NCI-H82 treated with DMSO at 0.1 percent for 48 hours (cell line): ENCODE data around the gene PMEL.
"Not testable (repeated sequence)": the region's sequence is repeated elsewhere in the genome, so short reads cannot be mapped to it uniquely, and the experiment has no call there.

ENCODE experiments used
- DNase-seq: peaks from one replicate; lab custom pipeline; 2025; ENCODE audit not compliant: unreplicated experiment; lab: John Stamatoyannopoulos, UW

PMEL gene

GRCh38 chr12:55925870-55926737 is 39.7 kb downstream of the PMEL start:
- no peak for DNase-seq

GRCh38 chr12:55925371-55925770 is 40.5 kb downstream of the PMEL start:
- DNase-seq = no peak

GRCh38 chr12:55923648-55924047 is 42.2 kb downstream of the PMEL start:
- DNase-seq = not testable (repeated sequence)

GRCh38 chr12:55922126-55922525 is 43.7 kb downstream of the PMEL start:
- DNase-seq = no peak

GRCh38 chr12:55919032-55919431 is 46.8 kb downstream of the PMEL start:
- not testable (repeated sequence) for DNase-seq

GRCh38 chr12:55915482-55915859 is 50.4 kb downstream of the PMEL start:
- DNase-seq = no peak

GRCh38 chr12:55912908-55913307 is 52.9 kb downstream of the PMEL start:
- DNase-seq = no peak

GRCh38 chr12:55909513-55909884 is 56.3 kb downstream of the PMEL start:
- DNase-seq = no peak

- DNase-seq = no peak
Measured at GRCh38 chr12:55908726-55909512, 56.9 kb downstream of the PMEL start.

- DNase-seq = no peak
Measured at GRCh38 chr12:55906056-55906455, 59.8 kb downstream of the PMEL start.
